Tibial nerve (tissue), 4 donors: ENCODE measurements around the gene PYURF.

Source experiments
- CTCF ChIP-seq, 5 experiments: fragments of 200-600 bp in 3 of 5; fragments of 450-650 bp in 2 of 5; sonication (generic) in 3 of 5; IDR thresholded peaks; one replicate each; pipeline ENCODE4 v1.5.1; 2016 to 2019; ENCODE audit warnings: antibody characterized with exemption in 5 of 5, mild to moderate bottlenecking in 3 of 5, moderate library complexity in 2 of 5
- EP300 ChIP-seq, 2 donors: sonication (generic); formaldehyde crosslinking; IDR thresholded peaks; one replicate each; pipeline ENCODE4 v1.6.1; 2017; ENCODE audit warnings: antibody characterized with exemption in 2 of 2, mild to moderate bottlenecking in 1 of 2
- POLR2A ChIP-seq, 2 donors: fragments of 450-650 bp; IDR thresholded peaks; one replicate each; pipeline ENCODE4 v1.6.1; 2017; ENCODE audit warnings: antibody characterized with exemption in 2 of 2, mild to moderate bottlenecking in 2 of 2, moderate library complexity in 2 of 2

- no peak for TF ChIP-seq EP300 (IDR thresholded peaks at IDR 0.05)
- no peak for TF ChIP-seq CTCF (IDR thresholded peaks at IDR 0.05)
- TF ChIP-seq POLR2A (IDR thresholded peaks at IDR 0.05), result no peak
Measured at GRCh38 chr4:88517825-88518224, 5.8 kb downstream of the PYURF start.
